Measurements from ENCODE around the gene ANXA7.

GRCh38 chr10:73460897-73461296 lies 47.0 kb upstream of the ANXA7 start:
- no peak for TF ChIP-seq CTCF (conservative IDR thresholded peaks at IDR 0.05 in 1 of 2, IDR thresholded peaks at IDR 0.05 in 1 of 2; ENCODE audit: extremely low read depth in 1 of 2, insufficient read depth in 1 of 2, low read depth in 1 of 2, low read length in 2 of 2)
- no peak for TF ChIP-seq EZH2 (IDR thresholded peaks at IDR 0.05; ENCODE audit: borderline replicate concordance, low read length)
